GM18499 (cell line): Measurements from ENCODE around the gene IMPDH1.

Source experiments
- ATAC-seq: cut with Tn5 transposase; IDR thresholded peaks from one replicate; pipeline ENCODE4 v1.9.1; 2021; ENCODE audit warnings: moderate number of reproducible peaks; ENCODE audit not compliant: insufficient read depth, unreplicated experiment

Gene IMPDH1

GRCh38 chr7:128406314-128407232, 3.2 kb downstream of the IMPDH1 start:
- ATAC-seq = no peak

- no peak for ATAC-seq
Observed at GRCh38 chr7:128405471-128406313, 4.1 kb downstream of the IMPDH1 start.

GRCh38 chr7:128404886-128405470, 4.8 kb downstream of the IMPDH1 start:
- no peak for ATAC-seq

- no peak for ATAC-seq
Observed at GRCh38 chr7:128404143-128404681, 5.6 kb downstream of the IMPDH1 start.

- no peak for ATAC-seq
Observed at GRCh38 chr7:128403676-128404075, 6.1 kb downstream of the IMPDH1 start.

GRCh38 chr7:128402356-128402755, 7.4 kb downstream of the IMPDH1 start:
- no peak for ATAC-seq

GRCh38 chr7:128400566-128400965, 9.2 kb downstream of the IMPDH1 start:
- no peak for ATAC-seq

- no peak for ATAC-seq
Observed at GRCh38 chr7:128399991-128400390, 9.8 kb downstream of the IMPDH1 start.

- no peak for ATAC-seq
Observed at GRCh38 chr7:128398841-128399135, 11.0 kb downstream of the IMPDH1 start.

- ATAC-seq = no peak
Observed at GRCh38 chr7:128398016-128398840, 11.6 kb downstream of the IMPDH1 start.

- no peak for ATAC-seq
Observed at GRCh38 chr7:128396357-128396756, 13.4 kb downstream of the IMPDH1 start.

- no peak for ATAC-seq
Observed at GRCh38 chr7:128395748-128396147, 14.0 kb downstream of the IMPDH1 start.

GRCh38 chr7:128394904-128395496, 14.8 kb downstream of the IMPDH1 start:
- no peak for ATAC-seq

- no peak for ATAC-seq
Observed at GRCh38 chr7:128393526-128394330, 16.1 kb downstream of the IMPDH1 start.

GRCh38 chr7:128392446-128393327, 17.1 kb downstream of the IMPDH1 start:
- ATAC-seq = no peak

GRCh38 chr7:128391805-128392204, 18.0 kb downstream of the IMPDH1 start:
- no peak for ATAC-seq

GRCh38 chr7:128390871-128391565, 18.8 kb downstream of the IMPDH1 start:
- no peak for ATAC-seq
